DOHH2 (cell line): ENCODE data around the gene HMHB1.

Source experiments
- H3F3A ChIP-seq: fragments of 200-600 bp; sonication (generic), shearing (Covaris generic); 2 replicates; pipeline ENCODE4 v1.6.0; 2016; ENCODE audit warnings: antibody characterized with exemption, mild to moderate bottlenecking; ENCODE audit not compliant: control insufficient read depth, insufficient read depth
- H3K27ac ChIP-seq: fragments of 200-600 bp; sonication (generic); 2 replicates; pipeline ENCODE4 v1.5.1; 2014; ENCODE audit warnings: low read depth, mild to moderate bottlenecking, low read length, moderate library complexity
- H3K27me3 ChIP-seq: fragments of 200-600 bp; sonication (generic); 2 replicates; pipeline ENCODE4 v1.6.1; 2014; ENCODE audit warnings: mild to moderate bottlenecking, low read length, mixed read lengths; ENCODE audit not compliant: control insufficient read depth
- H3K36me3 ChIP-seq: fragments of 200-600 bp; sonication (generic); 2 replicates; pipeline ENCODE4 v1.6.1; 2014; ENCODE audit warnings: mild to moderate bottlenecking, low read length, moderate library complexity, mixed read lengths; ENCODE audit not compliant: control insufficient read depth
- H3K4me1 ChIP-seq: fragments of 200-600 bp; sonication (generic); 2 replicates; pipeline ENCODE4 v1.6.1; 2014; ENCODE audit warnings: mild to moderate bottlenecking, low read length, mixed read lengths; ENCODE audit not compliant: control insufficient read depth
- H3K4me2 ChIP-seq: fragments of 200-600 bp; sonication (generic); 2 replicates; pipeline ENCODE4 v1.6.0; 2014; ENCODE audit warnings: mild to moderate bottlenecking, low read length, moderate library complexity
- H3K4me3 ChIP-seq: fragments of 200-600 bp; sonication (generic); 2 replicates; pipeline ENCODE4 v1.5.1; 2014; ENCODE audit warnings: mild to moderate bottlenecking, low read length, mixed read lengths
- H3K79me2 ChIP-seq: fragments of 200-600 bp; sonication (generic); 2 replicates; pipeline ENCODE4 v1.6.1; 2014; ENCODE audit warnings: mild to moderate bottlenecking, low read length, mixed read lengths; ENCODE audit not compliant: control insufficient read depth
- H3K9me2 ChIP-seq: fragments of 200-600 bp; sonication (generic); replicated peaks from 2 replicates; pipeline ENCODE4 v1.6.1; 2014; ENCODE audit warnings: mild to moderate bottlenecking, low read length, mixed read lengths; ENCODE audit not compliant: control insufficient read depth
- H3K9me3 ChIP-seq: fragments of 200-600 bp; sonication (generic); 2 replicates; pipeline ENCODE4 v1.6.1; 2014; ENCODE audit warnings: antibody characterized with exemption, low read length, mixed read lengths; ENCODE audit not compliant: control insufficient read depth, insufficient read depth
- H4K20me1 ChIP-seq: fragments of 200-600 bp; sonication (generic); 2 replicates; pipeline ENCODE4 v1.6.0; 2014; ENCODE audit warnings: low read depth, mild to moderate bottlenecking, antibody characterized with exemption, low read length, moderate library complexity; ENCODE audit not compliant: control insufficient read depth, insufficient read depth
- CTCF ChIP-seq: fragments of 200-600 bp; sonication (generic); IDR thresholded peaks from one replicate; pipeline ENCODE4 v1.5.1; 2014; ENCODE audit warnings: antibody characterized with exemption, mild to moderate bottlenecking, low read depth, low read length; ENCODE audit not compliant: poor library complexity, severe bottlenecking
- EZH2phosphoT487 ChIP-seq: fragments of 200-600 bp; sonication (generic); IDR thresholded peaks from 2 replicates; pipeline ENCODE4 v1.6.1; 2017; ENCODE audit warnings: borderline replicate concordance, mild to moderate bottlenecking, antibody characterized with exemption, low read length, moderate library complexity, mixed read lengths

HMHB1 gene

GRCh38 chr5:143812085-143812705, at the start of gene HMHB1:
Gene HMHB1, plus strand, starts transcription at chr5:143812161.
- H3K27me3 ChIP-seq = no peaks in the 10 kb centered on the region
- 0 out of 2 replicates have a peak within 1 kb of the TSS, but pooled peaks have one; percentile 4 for H3K4me2 ChIP-seq
- peaks cover 9% of the 10 kb centered on the region for H3K4me1 ChIP-seq
- no peaks in the 10 kb centered on the region for H4K20me1 ChIP-seq
- no peaks in the 10 kb centered on the region for H3F3A ChIP-seq
- H3K36me3 ChIP-seq = no peaks in the 10 kb centered on the region
- no peak for TF ChIP-seq EZH2phosphoT487
- no peak for TF ChIP-seq CTCF
- H3K4me3 ChIP-seq = no peak within 1 kb of the TSS
- H3K27ac ChIP-seq = no peak within 1 kb of the TSS
- H3K79me2 ChIP-seq = no peaks in the 10 kb centered on the region
- no peaks in the 10 kb centered on the region for H3K9me3 ChIP-seq
- H3K9me2 ChIP-seq = no peaks in the 10 kb centered on the region

- H3K4me3 ChIP-seq = no peak overlapping the region
- H3K4me2 ChIP-seq = no peak overlapping the region
- TF ChIP-seq EZH2phosphoT487 = no peak
- no peak for TF ChIP-seq CTCF
- no peak overlapping the region for H3K27ac ChIP-seq
- no peaks in the 10 kb centered on the region for H3K27me3 ChIP-seq
- no peaks in the 10 kb centered on the region for H3K4me1 ChIP-seq
- H3K9me3 ChIP-seq = no peaks in the 10 kb centered on the region
- no peaks in the 10 kb centered on the region for H3F3A ChIP-seq
- H3K36me3 ChIP-seq = no peaks in the 10 kb centered on the region
- no peaks in the 10 kb centered on the region for H3K9me2 ChIP-seq
- no peaks in the 10 kb centered on the region for H4K20me1 ChIP-seq
- H3K79me2 ChIP-seq = no peaks in the 10 kb centered on the region
These were observed 49.2 kb upstream of the HMHB1 start for GRCh38 chr5:143762636-143763220.

- Histone ChIP-seq H3K27ac (no peak overlapping the region), H3K27me3 (no peaks in the 10 kb centered on the region), H4K20me1 (no peaks in the 10 kb centered on the region)
These were observed 44.8 kb upstream of the HMHB1 start for GRCh38 chr5:143767162-143767561.

More at GRCh38 chr5:143767162-143767561, 44.8 kb upstream of the HMHB1 start:
- no peak for TF ChIP-seq EZH2phosphoT487
- TF ChIP-seq CTCF = no peak
- H3F3A ChIP-seq = no peaks in the 10 kb centered on the region
- no peaks in the 10 kb centered on the region for H3K9me2 ChIP-seq
- no peaks in the 10 kb centered on the region for H3K4me1 ChIP-seq
- no peaks in the 10 kb centered on the region for H3K9me3 ChIP-seq
- H3K36me3 ChIP-seq = no peaks in the 10 kb centered on the region
- no peaks in the 10 kb centered on the region for H3K79me2 ChIP-seq
- no peak overlapping the region for H3K4me2 ChIP-seq
- H3K4me3 ChIP-seq = no peak overlapping the region
